ENCODE measurements around the gene CDCP1. TPM values are rescaled to one million over a fixed set of nuclear protein-coding genes. Genes with fewer than 3 reads are reported as not detected.

CDCP1 gene
- total and polyA plus RNA-seq, 10 donors, result 0.15 to 3.6 (median 2.1) TPM

DNA sequence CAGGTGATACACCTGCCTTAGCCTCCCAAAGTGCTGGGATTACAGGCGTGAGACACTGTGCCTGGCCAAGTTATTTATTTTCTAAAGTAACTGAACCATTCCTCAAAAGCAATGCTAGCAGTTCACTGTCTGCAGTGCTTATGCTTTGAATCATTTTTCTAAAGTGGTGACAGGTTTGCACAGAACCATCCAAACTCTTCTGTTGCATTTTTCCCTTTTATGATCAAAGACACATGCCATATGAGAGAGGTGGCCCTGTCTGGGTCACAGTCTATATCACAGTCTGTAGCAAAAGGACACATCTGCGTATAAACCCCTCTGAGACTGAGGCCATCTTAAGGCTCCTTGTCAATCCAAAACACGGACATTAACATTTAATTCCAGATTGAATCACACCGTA is 17.2 kb downstream of the CDCP1 start:
- Histone ChIP-seq H3K27ac (no peak overlapping the region), H3K4me3 (no peak overlapping the region), H3K36me3 (no peaks in the 10 kb centered on the region), H3K9me3 (no peaks in the 10 kb centered on the region), H3K4me1 (no peaks in the 10 kb centered on the region), H3K27me3 (replicated peaks in 1 of 7) (peaks cover 0 to 11% (median 0%) of the 10 kb centered on the region in 7 donors)
- DNase-seq, result no peak
- WGBS, 5 donors, result 89 to 91% (median 90%) methylated on average over 4 of the region's 4 CpGs
- intact Hi-C loops (cut with DNase I; ENCODE audit: low total_unique reads), result no loop called here
- TF ChIP-seq, protein P1, sequence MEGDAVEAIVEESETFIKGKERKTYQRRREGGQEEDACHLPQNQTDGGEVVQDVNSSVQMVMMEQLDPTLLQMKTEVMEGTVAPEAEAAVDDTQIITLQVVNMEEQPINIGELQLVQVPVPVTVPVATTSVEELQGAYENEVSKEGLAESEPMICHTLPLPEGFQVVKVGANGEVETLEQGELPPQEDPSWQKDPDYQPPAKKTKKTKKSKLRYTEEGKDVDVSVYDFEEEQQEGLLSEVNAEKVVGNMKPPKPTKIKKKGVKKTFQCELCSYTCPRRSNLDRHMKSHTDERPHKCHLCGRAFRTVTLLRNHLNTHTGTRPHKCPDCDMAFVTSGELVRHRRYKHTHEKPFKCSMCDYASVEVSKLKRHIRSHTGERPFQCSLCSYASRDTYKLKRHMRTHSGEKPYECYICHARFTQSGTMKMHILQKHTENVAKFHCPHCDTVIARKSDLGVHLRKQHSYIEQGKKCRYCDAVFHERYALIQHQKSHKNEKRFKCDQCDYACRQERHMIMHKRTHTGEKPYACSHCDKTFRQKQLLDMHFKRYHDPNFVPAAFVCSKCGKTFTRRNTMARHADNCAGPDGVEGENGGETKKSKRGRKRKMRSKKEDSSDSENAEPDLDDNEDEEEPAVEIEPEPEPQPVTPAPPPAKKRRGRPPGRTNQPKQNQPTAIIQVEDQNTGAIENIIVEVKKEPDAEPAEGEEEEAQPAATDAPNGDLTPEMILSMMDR (IDR thresholded peaks at IDR 0.05 in 8 of 11, conservative IDR thresholded peaks at IDR 0.05 in 3 of 11), result no peak
- no peak for TF ChIP-seq POLR2AphosphoS5 (IDR thresholded peaks at IDR 0.05)
- no peak for TF ChIP-seq POLR2A (IDR thresholded peaks at IDR 0.05)

DNA sequence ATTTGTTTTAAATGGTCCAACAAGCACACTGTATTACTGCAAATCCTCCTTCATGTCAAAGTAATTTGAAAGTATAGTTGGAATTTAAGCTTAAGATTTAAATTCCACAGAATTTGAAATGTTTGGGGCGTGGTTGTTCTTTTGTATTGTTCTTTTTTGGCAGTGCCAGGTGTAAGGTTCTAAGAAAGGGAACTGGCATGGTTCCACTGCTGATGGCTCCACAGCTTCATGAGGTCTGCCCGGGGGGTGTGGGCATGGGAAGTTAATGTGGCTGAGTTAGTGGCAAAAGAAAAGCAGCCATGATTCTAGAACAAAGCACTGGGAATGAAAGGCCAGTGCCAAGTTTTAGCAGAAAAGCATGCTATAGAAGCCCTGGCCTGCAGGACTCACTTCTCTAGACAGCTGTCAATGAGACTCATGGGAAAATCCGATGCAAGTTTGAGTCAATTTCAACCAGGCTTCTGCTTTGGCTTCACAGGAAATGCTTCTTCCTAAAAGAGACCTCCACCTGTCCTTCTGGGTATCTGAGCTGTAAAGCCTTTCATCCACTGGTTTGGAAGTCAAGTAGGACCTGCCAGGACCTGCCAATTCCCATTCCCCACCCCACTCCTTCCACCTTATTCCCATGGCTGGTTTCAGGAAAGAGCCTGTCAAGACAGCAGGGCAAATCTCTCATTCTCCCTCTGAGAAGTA is 18.9 kb downstream of the CDCP1 start:
- no peaks in the 10 kb centered on the region for H3K9me3 ChIP-seq
- no peak overlapping the region for H3K4me3 ChIP-seq
- DNase-seq, result no peak
- intact Hi-C loops (cut with DNase I; ENCODE audit: low total_unique reads), result no loop called here
- TF ChIP-seq, protein P1 (IDR thresholded peaks at IDR 0.05 in 8 of 11, conservative IDR thresholded peaks at IDR 0.05 in 3 of 11), result no peak
- TF ChIP-seq POLR2AphosphoS5 (IDR thresholded peaks at IDR 0.05) (no peak), POLR2A (IDR thresholded peaks at IDR 0.05) (no peak)
- H3K27ac ChIP-seq, result no peak overlapping the region
- no peaks in the 10 kb centered on the region for H3K36me3 ChIP-seq
- 76 to 83% (median 79%) methylated on average over 3 of the region's 3 CpGs for WGBS, 5 donors
- H3K4me1 ChIP-seq, result no peaks in the 10 kb centered on the region
- peaks cover 0 to 11% (median 0%) of the 10 kb centered on the region in 7 donors for H3K27me3 ChIP-seq (replicated peaks in 1 of 7)

DNA sequence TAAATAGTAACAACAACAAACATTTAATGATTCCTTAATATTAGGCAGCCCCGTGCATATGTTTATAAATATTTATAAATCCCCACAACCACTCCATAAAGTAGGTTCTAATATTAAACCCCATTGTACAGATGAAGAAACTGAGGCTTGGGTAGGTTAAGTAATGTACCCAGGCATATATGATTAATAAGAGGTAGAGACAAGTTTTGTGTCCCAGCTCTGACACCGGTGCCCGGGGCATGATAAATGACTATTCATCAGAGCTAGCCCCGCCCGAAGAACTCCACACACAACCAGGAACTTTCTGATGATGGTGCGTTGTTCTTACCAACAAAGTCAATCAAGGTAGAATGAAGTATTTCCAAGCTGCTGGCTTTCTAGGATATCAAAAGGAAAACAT is 19.4 kb downstream of the CDCP1 start:
- no peak overlapping the region for H3K4me3 ChIP-seq
- intact Hi-C loops (cut with DNase I; ENCODE audit: low total_unique reads), result no loop called here

DNA sequence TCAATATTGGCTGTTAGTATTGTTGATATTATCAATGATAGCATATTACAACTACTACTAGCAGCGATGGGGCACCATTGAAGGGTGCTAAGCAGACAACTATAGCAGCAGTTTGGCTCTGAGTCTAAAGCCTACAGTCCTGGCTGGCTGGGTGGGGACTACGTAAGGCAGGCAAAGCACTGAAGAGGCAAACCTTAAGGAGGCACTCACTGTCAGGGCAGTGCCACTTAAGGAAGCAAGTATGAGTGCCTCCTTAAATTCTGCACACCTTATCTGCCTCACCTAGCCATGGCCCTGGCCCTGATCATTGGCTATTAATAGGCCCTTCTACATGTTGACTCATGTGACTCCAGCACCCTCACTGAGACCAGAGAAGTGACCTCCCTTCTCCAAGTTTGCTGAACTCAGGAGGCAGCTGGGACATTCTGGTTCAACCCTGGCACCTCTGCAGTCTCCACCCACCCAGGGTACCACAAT is 20.6 kb downstream of the CDCP1 start:
- intact Hi-C loops (cut with DNase I; ENCODE audit: low total_unique reads), result no loop called here
- Histone ChIP-seq H3K27me3 (replicated peaks in 1 of 7) (peaks cover 0 to 11% (median 0%) of the 10 kb centered on the region in 7 donors), H3K36me3 (no peaks in the 10 kb centered on the region), H3K27ac (no peak overlapping the region), H3K4me3 (no peak overlapping the region), H3K9me3 (no peaks in the 10 kb centered on the region), H3K4me1 (no peaks in the 10 kb centered on the region)
- no peak for DNase-seq
- TF ChIP-seq, protein P1 (IDR thresholded peaks at IDR 0.05 in 8 of 11, conservative IDR thresholded peaks at IDR 0.05 in 3 of 11), result no peak
- TF ChIP-seq POLR2A (IDR thresholded peaks at IDR 0.05), result no peak
- TF ChIP-seq POLR2AphosphoS5 (IDR thresholded peaks at IDR 0.05), result no peak
- WGBS, 5 donors, result 74 to 91% (median 81%) methylated on average over 2 of the region's 2 CpGs

More for the DNA sequence above, 19.4 kb downstream of the CDCP1 start:
- WGBS, 5 donors, result 83 to 94% (median 88%) methylated on average over 6 of the region's 6 CpGs
- no peak for TF ChIP-seq POLR2A (IDR thresholded peaks at IDR 0.05)
- TF ChIP-seq POLR2AphosphoS5 (IDR thresholded peaks at IDR 0.05), result no peak
- TF ChIP-seq, protein P1 (IDR thresholded peaks at IDR 0.05 in 8 of 11, conservative IDR thresholded peaks at IDR 0.05 in 3 of 11), result no peak
- H3K27ac ChIP-seq, result no peak overlapping the region
- DNase-seq, result no peak
- H3K4me1 ChIP-seq, result no peaks in the 10 kb centered on the region
- H3K27me3 ChIP-seq (replicated peaks in 1 of 7), result peaks cover 0 to 11% (median 0%) of the 10 kb centered on the region in 7 donors
- no peaks in the 10 kb centered on the region for H3K9me3 ChIP-seq
- no peaks in the 10 kb centered on the region for H3K36me3 ChIP-seq

Data from spleen (tissue), 11 donors.